HG03095 (cell line): ENCODE data around the gene KCNAB1.

Experiments used
- ATAC-seq: cut with Tn5 transposase; IDR thresholded peaks from one replicate; pipeline ENCODE4 v1.9.1; 2021; ENCODE audit warnings: moderate library complexity; ENCODE audit not compliant: unreplicated experiment

The KCNAB1 gene

GRCh38 chr3:156358232-156358631, 237.9 kb downstream of the KCNAB1 start:
- ATAC-seq = no peak

- ATAC-seq = no peak
These were observed 239.0 kb downstream of the KCNAB1 start for GRCh38 chr3:156359368-156359767.

GRCh38 chr3:156360083-156360482, 239.7 kb downstream of the KCNAB1 start:
- ATAC-seq = no peak

GRCh38 chr3:156360963-156361362, 240.6 kb downstream of the KCNAB1 start:
- ATAC-seq = no peak

- ATAC-seq = no peak
These were observed 246.2 kb downstream of the KCNAB1 start for GRCh38 chr3:156366559-156366958.

GRCh38 chr3:156368189-156368588, 247.8 kb downstream of the KCNAB1 start:
- ATAC-seq = peak; percentile 66

- ATAC-seq = no peak
These were observed 251.3 kb downstream of the KCNAB1 start for GRCh38 chr3:156371701-156372100.

GRCh38 chr3:156373095-156373494, 252.7 kb downstream of the KCNAB1 start:
- no peak for ATAC-seq

- no peak for ATAC-seq
These were observed 253.3 kb downstream of the KCNAB1 start for GRCh38 chr3:156373654-156374053.

- no peak for ATAC-seq
These were observed 255.8 kb downstream of the KCNAB1 start for GRCh38 chr3:156376199-156376598.

- no peak for ATAC-seq
These were observed 256.9 kb downstream of the KCNAB1 start for GRCh38 chr3:156377266-156377665.

- ATAC-seq = no peak
These were observed 257.3 kb downstream of the KCNAB1 start for GRCh38 chr3:156377718-156378117.

- ATAC-seq = no peak
These were observed 258.5 kb downstream of the KCNAB1 start for GRCh38 chr3:156378871-156379270.

- no peak for ATAC-seq
These were observed 258.9 kb downstream of the KCNAB1 start for GRCh38 chr3:156379327-156379726.

- no peak for ATAC-seq
These were observed 260.9 kb downstream of the KCNAB1 start for GRCh38 chr3:156381253-156381652.

GRCh38 chr3:156382458-156383346, 262.3 kb downstream of the KCNAB1 start:
- ATAC-seq = peak; percentile 66

- ATAC-seq = no peak
These were observed 263.2 kb downstream of the KCNAB1 start for GRCh38 chr3:156383441-156384025.

- peak; percentile 55 for ATAC-seq
These were observed 268.4 kb downstream of the KCNAB1 start for GRCh38 chr3:156388497-156389448.

- ATAC-seq = no peak
These were observed 269.1 kb downstream of the KCNAB1 start for GRCh38 chr3:156389449-156389950.

GRCh38 chr3:156390846-156391245, 270.5 kb downstream of the KCNAB1 start:
- no peak for ATAC-seq
